Astrocyte (in vitro differentiated cells and primary cell): ENCODE data around the gene SYNC. TPM values are rescaled to one million over a fixed set of nuclear protein-coding genes. Genes with fewer than 3 reads are reported as not detected.

ENCODE experiments used
- DNase-seq: peaks from one replicate; pipeline ENCODE4 v3.0.0-alpha.2; 2010; ENCODE audit warnings: low read depth
- FAIRE-seq: peaks from 2 replicates; lab custom pipeline; 2011; peaks lifted over from hg19 to GRCh38; lab: Jason Lieb, UNC
- H2AFZ ChIP-seq: 2 replicates; pipeline ENCODE4 v1.6.0; 2012; ENCODE audit warnings: low read depth, low read length, inconsistent platforms
- H3K27ac ChIP-seq: 2 replicates; pipeline ENCODE4 v1.5.1; 2011; ENCODE audit warnings: low read depth, low read length, inconsistent platforms
- H3K27me3 ChIP-seq: 2 replicates; pipeline ENCODE4 v1.6.0; 2011; ENCODE audit warnings: low read length, inconsistent platforms; ENCODE audit not compliant: insufficient read depth
- H3K36me3 ChIP-seq: 2 replicates; pipeline ENCODE4 v1.5.1; 2011; ENCODE audit warnings: low read length, inconsistent platforms; ENCODE audit not compliant: insufficient read depth
- H3K4me1 ChIP-seq: 2 replicates; pipeline ENCODE4 v1.5.1; 2011; ENCODE audit warnings: low read length, inconsistent platforms; ENCODE audit not compliant: insufficient read depth
- H3K4me2 ChIP-seq: 2 replicates; pipeline ENCODE4 v1.6.0; 2012; ENCODE audit warnings: low read length, inconsistent platforms
- H3K4me3 ChIP-seq: 2 replicates; pipeline ENCODE4 v1.5.1; 2011; ENCODE audit warnings: low read depth, mild to moderate bottlenecking, low read length, inconsistent platforms; ENCODE audit not compliant: insufficient read depth
- H3K79me2 ChIP-seq: 2 replicates; pipeline ENCODE4 v1.6.0; 2012; ENCODE audit warnings: mild to moderate bottlenecking, low read length, inconsistent platforms; ENCODE audit not compliant: insufficient read depth
- H3K9ac ChIP-seq: 2 replicates; pipeline ENCODE4 v1.6.0; 2012; ENCODE audit warnings: mild to moderate bottlenecking, low read length, inconsistent platforms
- H3K9me3 ChIP-seq: 2 replicates; pipeline ENCODE4 v1.5.1; 2012; ENCODE audit warnings: low read depth, mild to moderate bottlenecking, low read length, inconsistent platforms; ENCODE audit not compliant: insufficient read depth
- H4K20me1 ChIP-seq: 2 replicates; pipeline ENCODE4 v1.6.0; 2012; ENCODE audit warnings: low read length, inconsistent platforms; ENCODE audit not compliant: insufficient read depth
- H3K27ac Mint-ChIP-seq: one replicate; pipeline ENCODE4 v1.8.0; 2021; ENCODE audit warnings: mild to moderate bottlenecking, mixed read lengths; ENCODE audit not compliant: unreplicated experiment
- H3K27me3 Mint-ChIP-seq: one replicate; pipeline ENCODE4 v1.8.0; 2021; ENCODE audit warnings: low read depth, mixed read lengths; ENCODE audit not compliant: unreplicated experiment
- H3K36me3 Mint-ChIP-seq: one replicate; pipeline ENCODE4 v1.8.0; 2021; ENCODE audit warnings: low read depth, mixed read lengths; ENCODE audit not compliant: unreplicated experiment
- H3K4me1 Mint-ChIP-seq: one replicate; pipeline ENCODE4 v1.8.0; 2021; ENCODE audit warnings: low read depth, mixed read lengths; ENCODE audit not compliant: unreplicated experiment
- H3K4me3 Mint-ChIP-seq: one replicate; pipeline ENCODE4 v1.8.0; 2021; ENCODE audit warnings: mild to moderate bottlenecking, moderate library complexity, mixed read lengths; ENCODE audit not compliant: unreplicated experiment
- H3K9me3 Mint-ChIP-seq: one replicate; pipeline ENCODE4 v1.8.0; 2021; ENCODE audit warnings: mild to moderate bottlenecking, mixed read lengths; ENCODE audit not compliant: unreplicated experiment
- CTCF ChIP-seq: IDR thresholded peaks from 2 replicates; pipeline ENCODE4 v1.5.1; 2011; ENCODE audit warnings: low read depth, mild to moderate bottlenecking, inconsistent platforms, low read length, moderate library complexity; ENCODE audit not compliant: insufficient read depth
- EZH2 ChIP-seq: IDR thresholded peaks from 2 replicates; pipeline ENCODE4 v1.6.1; 2012; ENCODE audit warnings: mild to moderate bottlenecking, low read length, inconsistent platforms; ENCODE audit not compliant: insufficient read depth
- total RNA-seq: library from RNA; stranded (reverse); gene quantifications from 2 replicates; pipeline ENCODE4 v1.2.1, GENCODE V29; 2021

The SYNC gene
- total RNA-seq, 1 donor from 2014 or later = 20.6 TPM

- peaks cover 15% of the 10 kb centered on the region for H4K20me1 ChIP-seq
- TF ChIP-seq CTCF (no peak), EZH2 (no peak)
- H3K27ac ChIP-seq = no peak overlapping the region
- DNase-seq = peak; percentile 64
- peaks cover 71% of the 10 kb centered on the region for H3K79me2 ChIP-seq
- Mint-ChIP-seq H3K36me3 (peaks cover 4% of the 10 kb centered on the region), H3K9me3 (no peaks in the 10 kb centered on the region), H3K4me1 (peaks cover 10% of the 10 kb centered on the region), H3K27ac (no peak overlapping the region), H3K27me3 (no peaks in the 10 kb centered on the region), H3K4me3 (no peak overlapping the region)
- no peak overlapping the region for H2AFZ ChIP-seq
- H3K36me3 ChIP-seq = no peaks in the 10 kb centered on the region
- H3K4me1 ChIP-seq = no peaks in the 10 kb centered on the region
- no peaks in the 10 kb centered on the region for H3K27me3 ChIP-seq
- no peak overlapping the region for H3K4me2 ChIP-seq
- no peak overlapping the region for H3K4me3 ChIP-seq
- no peak overlapping the region for H3K9ac ChIP-seq
- no peak for FAIRE-seq
- H3K9me3 ChIP-seq = no peaks in the 10 kb centered on the region
Measured at GRCh38 chr1:32639489-32640075, 63.0 kb downstream of the SYNC start.

DNA sequence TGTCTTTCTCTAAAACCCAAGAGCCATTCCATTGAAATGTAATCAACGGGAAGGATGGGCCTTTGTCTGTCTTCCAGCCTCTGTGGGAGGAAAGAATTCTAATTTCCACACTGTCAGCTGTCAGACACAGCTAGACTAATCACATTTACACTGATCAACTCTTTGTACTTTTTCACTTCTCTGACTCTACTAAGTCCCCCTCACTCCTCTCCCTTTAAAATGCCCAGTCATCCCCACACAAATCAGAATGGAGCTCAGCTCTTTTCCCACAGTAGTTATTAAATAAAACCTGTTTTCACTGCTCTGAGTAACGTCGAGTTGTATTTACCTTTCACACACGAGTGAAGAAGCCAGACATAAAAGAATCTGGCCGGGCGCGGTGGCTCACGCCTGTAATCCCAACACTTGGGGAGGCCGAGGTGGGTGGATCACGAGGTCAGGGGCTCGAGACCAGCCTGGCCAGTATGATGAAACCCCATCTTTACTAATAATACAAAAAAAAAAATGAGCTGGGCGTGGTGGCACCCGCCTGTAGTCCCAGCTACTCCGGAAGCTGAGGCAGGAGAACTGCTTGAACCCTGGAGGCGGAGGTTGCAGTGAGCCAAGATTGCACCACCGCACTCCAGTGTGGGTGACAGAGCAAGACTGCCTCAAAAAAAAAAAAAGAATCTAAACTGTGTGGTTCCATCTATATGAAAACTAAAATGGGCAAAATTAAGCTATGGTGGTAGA, 65.5 kb downstream of the SYNC start:
- H3K4me2 ChIP-seq = no peak overlapping the region
- FAIRE-seq (no peak), DNase-seq (peak; percentile 27)
- H2AFZ ChIP-seq = no peak overlapping the region
- Mint-ChIP-seq H3K9me3 (no peaks in the 10 kb centered on the region), H3K4me3 (peak overlapping the region; percentile 2), H3K4me1 (peaks cover 10% of the 10 kb centered on the region), H3K36me3 (peaks cover 7% of the 10 kb centered on the region), H3K27ac (peak overlapping the region; percentile 83), H3K27me3 (no peaks in the 10 kb centered on the region)
- no peak overlapping the region for H3K4me3 ChIP-seq
- H3K27me3 ChIP-seq = no peaks in the 10 kb centered on the region
- H3K79me2 ChIP-seq = peaks cover 58% of the 10 kb centered on the region
- no peak overlapping the region for H3K27ac ChIP-seq
- H3K9me3 ChIP-seq = no peaks in the 10 kb centered on the region
- peaks cover 6% of the 10 kb centered on the region for H3K36me3 ChIP-seq
- H3K9ac ChIP-seq = no peak overlapping the region
- H4K20me1 ChIP-seq = peaks cover 15% of the 10 kb centered on the region
- H3K4me1 ChIP-seq = no peaks in the 10 kb centered on the region
- TF ChIP-seq EZH2 (no peak), CTCF (no peak)
